Effector CD4-positive, alpha-beta T cell (primary cell): Measurements from ENCODE around the gene KLHL24.
"Not testable (repeated sequence)": the region's sequence is repeated elsewhere in the genome, so short reads cannot be mapped to it uniquely, and the experiment has no call there.

Experiments
- DNase-seq: peaks from one replicate; pipeline ENCODE4 v3.0.0-alpha.2; 2020
- total RNA-seq: gene quantifications from one replicate; lab custom pipeline; 2026; lab: John Stamatoyannopoulos, UW

The KLHL24 gene, protein sequence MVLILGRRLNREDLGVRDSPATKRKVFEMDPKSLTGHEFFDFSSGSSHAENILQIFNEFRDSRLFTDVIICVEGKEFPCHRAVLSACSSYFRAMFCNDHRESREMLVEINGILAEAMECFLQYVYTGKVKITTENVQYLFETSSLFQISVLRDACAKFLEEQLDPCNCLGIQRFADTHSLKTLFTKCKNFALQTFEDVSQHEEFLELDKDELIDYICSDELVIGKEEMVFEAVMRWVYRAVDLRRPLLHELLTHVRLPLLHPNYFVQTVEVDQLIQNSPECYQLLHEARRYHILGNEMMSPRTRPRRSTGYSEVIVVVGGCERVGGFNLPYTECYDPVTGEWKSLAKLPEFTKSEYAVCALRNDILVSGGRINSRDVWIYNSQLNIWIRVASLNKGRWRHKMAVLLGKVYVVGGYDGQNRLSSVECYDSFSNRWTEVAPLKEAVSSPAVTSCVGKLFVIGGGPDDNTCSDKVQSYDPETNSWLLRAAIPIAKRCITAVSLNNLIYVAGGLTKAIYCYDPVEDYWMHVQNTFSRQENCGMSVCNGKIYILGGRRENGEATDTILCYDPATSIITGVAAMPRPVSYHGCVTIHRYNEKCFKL
- 187 reads per million, percentile 92 among the genes with 10 or more reads in this experiment for total RNA-seq

- peak; percentile 89 for DNase-seq
Observed at GRCh38 chr3:183635431-183636220, at the start of gene KLHL24. Gene KLHL24 (plus strand): TSS chr3:183635623. CDS start chr3:183650357, 14,734 bp downstream.

DNA sequence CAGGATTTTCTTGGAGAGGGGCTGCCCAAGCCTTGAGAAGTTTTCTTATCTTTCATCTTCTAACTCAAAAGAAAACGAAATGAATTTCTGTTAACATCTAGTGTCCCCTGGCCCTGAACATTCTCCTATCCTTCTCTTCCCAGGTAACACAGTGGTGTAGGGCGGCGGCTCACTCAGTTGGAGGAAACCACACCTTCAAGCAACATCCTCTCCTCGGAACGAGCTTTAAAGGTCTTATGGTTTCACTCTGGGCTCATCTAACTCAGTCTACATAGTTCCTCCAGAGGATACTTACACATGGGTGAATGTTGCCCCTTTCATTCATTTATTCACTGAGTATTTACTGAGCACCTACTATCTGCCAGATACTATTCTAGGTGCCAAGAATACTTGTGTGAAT is 48.9 kb upstream of the KLHL24 start:
- DNase-seq, result no peak

DNA sequence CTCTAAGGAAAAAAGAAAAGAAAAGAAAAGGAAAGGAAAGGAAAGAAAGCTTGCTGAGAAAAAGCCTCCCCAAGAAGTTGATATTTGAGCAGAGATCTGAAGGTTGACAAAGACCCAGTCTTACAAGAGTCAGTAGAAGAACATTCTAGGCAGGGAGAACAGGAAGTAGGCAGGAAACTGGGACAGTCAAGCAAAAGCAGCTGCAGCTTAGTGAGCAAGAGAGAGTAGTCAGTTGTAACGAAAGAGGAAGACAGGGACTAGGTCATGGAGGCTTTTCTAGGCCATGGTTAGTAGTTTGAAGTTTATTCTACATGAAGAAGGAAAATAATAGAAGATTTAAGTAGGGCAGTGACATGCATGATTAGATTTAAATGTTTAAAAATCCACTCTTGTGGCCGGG is 48.1 kb upstream of the KLHL24 start:
- no peak for DNase-seq

DNA sequence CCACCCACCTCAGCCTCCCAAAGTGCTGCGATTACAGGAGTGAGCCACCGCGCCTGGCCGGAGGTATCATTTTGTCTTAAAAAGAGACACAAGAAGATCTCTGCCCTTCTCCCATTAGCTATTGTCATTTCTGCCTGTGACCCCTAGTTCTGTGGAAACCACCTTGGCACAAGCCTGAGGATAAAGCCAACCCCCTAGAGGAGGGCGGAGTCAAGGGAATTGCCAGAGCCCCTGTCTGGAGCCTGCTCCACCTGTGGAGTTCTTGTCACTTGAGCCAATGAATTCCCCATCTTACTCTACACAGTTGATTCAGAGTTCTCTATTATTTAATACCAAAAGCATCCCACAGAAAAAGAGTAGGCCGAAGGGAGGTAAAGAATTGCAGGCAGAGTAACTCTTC is 45.0 kb upstream of the KLHL24 start:
- DNase-seq, result no peak

- DNase-seq, result no peak
Observed at GRCh38 chr3:183591881-183592521, 43.4 kb upstream of the KLHL24 start.

GRCh38 chr3:183592821-183593220 is 42.6 kb upstream of the KLHL24 start:
- no peak for DNase-seq

GRCh38 chr3:183594636-183595035 is 40.8 kb upstream of the KLHL24 start:
- DNase-seq, result no peak

DNA sequence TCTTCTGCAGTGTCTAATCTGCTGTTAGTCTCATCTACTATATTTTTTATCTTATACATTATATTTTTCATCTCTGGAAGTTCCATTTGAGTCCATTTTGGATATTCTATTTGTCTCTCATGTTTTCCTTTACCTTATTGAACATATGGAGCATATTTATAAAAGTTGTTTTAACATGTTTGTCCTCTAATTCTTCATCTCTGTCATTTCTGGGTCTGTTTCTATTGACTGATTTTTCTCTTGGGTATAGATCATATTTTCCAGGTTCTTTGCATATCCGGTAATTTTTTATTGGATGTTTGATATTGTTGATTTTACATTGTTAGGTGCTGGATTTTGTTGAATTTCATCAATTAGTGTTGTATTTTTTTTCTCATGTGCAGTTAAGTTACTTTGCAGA is 37.5 kb upstream of the KLHL24 start:
- no peak for DNase-seq

- DNase-seq, result not testable (repeated sequence)
Observed at GRCh38 chr3:183611326-183611725, 24.1 kb upstream of the KLHL24 start.

GRCh38 chr3:183613366-183614285 is 21.8 kb upstream of the KLHL24 start:
- no peak for DNase-seq

DNA sequence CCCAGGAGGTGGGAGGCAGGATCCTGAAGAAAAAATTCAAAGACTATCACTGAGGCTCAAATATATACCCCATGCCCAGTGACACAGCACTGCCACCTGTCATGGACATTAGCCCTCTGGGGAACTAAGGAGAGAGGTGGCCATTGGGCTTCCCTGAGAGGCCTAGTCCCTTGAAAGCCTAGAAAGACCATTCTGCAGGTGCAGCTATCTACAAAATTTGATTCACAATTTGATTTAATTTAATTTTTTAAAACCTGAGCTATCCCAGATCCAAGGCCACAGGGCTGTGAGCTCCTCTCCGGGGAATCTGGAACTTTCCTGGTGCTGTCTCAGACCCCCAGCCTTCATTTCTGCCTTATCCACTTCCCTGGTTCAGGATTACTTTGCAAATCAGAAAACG is 16.9 kb upstream of the KLHL24 start:
- no peak for DNase-seq

DNA sequence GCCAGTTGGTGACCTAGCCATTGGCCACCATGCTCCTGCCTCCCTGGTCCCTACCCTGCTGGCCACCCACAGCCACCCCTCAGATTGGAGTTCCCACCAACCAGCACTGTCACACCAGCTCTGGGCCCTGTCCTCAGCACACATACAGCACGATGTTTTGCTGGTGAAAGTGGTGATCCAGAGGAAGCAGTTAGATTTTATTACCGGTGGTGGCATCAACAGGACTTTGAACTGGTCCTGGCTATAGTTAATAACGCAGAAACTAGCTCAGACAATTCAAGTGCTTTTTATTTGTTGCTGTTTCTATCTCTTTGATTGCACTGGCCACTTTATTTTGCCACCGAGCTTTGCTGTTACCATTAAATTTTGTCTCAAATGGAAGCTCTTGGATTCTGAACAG is 16.4 kb upstream of the KLHL24 start:
- no peak for DNase-seq

DNA sequence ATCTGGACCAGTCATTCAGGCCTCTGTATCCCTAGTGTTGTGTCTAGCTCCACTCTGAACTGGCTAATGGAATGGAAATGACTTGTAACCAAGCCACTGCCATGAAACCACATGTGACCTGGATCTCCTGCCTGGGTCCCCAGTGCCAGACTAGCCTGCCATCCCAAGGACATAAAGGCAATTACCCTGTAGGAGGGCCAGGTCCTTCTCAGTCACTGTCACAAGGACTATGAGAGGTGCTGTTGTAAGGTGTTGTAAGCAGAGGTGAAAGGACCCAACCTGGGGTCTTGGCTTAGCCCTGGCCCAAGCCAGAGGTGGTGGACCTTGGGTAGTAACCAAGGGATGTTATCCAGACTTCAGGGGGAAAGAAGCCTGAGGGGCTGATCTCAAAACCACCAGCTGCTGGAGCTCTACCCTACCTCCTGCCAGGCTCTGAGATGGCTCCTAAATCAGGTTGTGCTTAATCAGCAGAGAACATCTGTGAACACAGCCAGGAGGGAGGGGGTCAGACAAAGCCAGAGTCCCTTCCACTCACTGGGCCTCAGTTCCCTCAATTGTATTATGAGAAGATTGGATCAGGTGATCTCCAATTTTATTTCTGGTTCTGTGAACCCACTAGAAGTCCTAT is 15.7 kb upstream of the KLHL24 start:
- DNase-seq, result no peak

DNA sequence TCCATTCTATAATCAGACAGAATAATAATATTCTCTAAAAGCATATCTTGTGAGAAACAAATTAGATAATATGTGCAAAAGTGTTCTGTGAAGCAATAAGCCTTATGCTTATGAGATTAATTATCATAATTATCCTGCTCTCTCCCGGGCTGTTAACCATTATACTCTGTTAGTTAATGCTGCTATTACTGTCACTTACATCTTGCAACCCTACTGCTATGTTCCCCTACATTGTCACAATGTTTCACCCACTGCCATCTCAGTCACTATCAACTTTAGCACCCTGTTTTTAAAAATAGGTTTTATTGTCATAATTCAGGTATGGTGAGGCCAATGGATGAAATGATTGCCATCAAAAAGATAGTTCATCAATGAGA is 15.2 kb upstream of the KLHL24 start:
- no peak for DNase-seq

DNA sequence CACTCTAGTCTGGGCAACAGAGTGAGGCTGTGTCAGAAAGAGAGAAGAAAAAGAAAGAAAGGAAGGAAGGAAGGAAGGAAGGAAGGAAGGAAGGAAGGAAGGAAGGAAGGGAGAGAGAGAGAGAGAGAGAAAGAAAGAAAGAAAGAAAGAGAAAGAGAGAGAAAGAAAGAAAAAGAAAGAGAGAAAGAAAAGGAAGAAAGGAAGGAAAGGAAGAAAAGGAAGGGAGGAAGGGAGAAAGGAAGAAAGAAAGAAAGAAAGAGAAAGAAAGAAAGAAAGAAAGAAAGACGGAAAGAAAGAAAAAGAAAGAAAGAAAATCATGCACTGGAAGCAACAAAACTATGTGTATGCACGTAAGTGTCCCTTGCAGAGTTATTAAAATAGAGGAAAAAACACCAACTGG is 12.9 kb upstream of the KLHL24 start:
- DNase-seq, result not testable (repeated sequence)

GRCh38 chr3:183626877-183627594 is 8.4 kb upstream of the KLHL24 start:
- DNase-seq, result no peak

DNA sequence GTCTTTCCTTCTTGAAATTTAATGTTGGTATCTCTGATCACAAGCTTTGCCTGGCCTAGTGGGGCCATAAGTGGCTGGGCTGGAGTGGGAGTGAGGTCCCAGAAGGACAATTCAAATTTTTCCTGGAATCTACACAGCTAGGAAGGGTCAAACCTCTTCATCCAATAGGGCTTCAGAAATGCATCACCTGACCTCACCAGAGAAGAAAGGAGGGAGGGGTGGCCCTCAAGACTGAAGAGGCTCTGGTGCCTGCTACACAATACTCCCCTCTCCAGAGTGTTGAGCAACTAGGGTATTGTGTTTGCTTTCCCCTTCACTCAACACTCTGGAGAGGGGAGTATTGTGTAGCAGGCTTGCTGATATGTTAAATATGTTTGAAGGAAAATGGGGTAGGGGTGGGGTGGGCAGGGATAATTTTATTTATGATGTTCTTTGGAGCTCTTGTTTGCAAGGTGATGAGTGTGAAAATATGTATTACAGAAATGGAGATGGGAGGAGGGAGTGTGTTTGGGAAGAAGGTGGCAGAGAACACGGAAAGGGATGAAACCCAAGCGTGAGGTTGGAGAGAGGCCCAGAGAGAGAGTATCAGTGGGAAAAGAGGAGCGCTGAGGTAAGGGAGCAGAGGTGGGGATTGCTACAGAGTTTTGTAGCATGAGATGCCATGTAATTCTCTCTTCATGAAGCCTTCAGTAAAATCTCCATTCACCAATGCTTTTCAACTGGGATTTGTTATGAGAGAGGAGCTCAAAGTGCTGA is 5.7 kb upstream of the KLHL24 start:
- DNase-seq, result no peak

GRCh38 chr3:183631715-183632114 is 3.7 kb upstream of the KLHL24 start:
- no peak for DNase-seq

DNA sequence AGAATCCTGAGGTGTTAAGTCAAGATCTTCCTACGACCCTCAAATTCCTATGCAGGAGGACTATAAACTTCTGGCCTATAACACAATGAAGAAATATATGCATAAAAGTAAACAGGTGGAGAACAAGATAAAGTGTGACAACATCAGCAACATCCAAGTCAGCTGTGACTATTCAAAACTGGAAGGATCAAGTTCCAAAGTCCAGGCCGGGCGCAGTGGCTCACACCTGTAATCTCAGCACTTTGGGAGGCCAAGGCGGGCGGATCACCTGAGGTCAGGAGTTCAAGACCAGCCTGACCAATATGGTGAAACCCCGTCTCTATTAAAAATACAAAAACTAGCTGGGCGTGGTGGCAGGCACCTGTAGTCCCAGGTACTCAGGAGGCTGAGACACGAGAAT is 2.7 kb upstream of the KLHL24 start:
- not testable (repeated sequence) for DNase-seq

DNA sequence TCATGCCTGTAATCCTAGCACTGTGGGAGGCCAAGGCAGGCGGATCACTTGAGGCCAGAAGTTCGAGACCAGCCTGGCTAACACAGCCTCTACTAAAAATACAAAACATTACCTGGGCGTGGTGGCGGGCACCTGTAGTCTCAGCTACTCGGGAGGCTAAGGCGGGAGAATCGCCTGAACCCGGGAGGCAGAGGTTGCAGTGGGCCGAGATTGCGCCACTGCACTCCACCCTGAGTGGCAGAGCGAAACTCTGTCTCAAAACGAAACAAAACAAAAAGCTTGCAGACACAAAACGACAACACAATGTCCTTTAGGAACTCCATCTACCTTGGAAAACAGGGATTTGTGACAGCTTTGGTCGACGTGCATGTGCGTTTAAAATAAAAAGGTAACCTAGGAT is 716 bp upstream of the KLHL24 start:
- no peak for DNase-seq
